Measurements from ENCODE around the gene ACKR3.

The ACKR3 gene

GRCh38 chr2:236580746-236581355 is 11.2 kb downstream of the ACKR3 start:
- DNase-seq (ENCODE audit: low read depth) = no peak
- no peak overlapping the region for H3K4me3 ChIP-seq (ENCODE audit: low read depth, low read length)

- H3K4me3 ChIP-seq (ENCODE audit: low read depth, low read length) = no peak overlapping the region
- DNase-seq (ENCODE audit: low read depth) = no peak
These were observed 11.9 kb downstream of the ACKR3 start for GRCh38 chr2:236581546-236581945.

- H3K4me3 ChIP-seq (ENCODE audit: low read depth, low read length) = no peak overlapping the region
- DNase-seq (ENCODE audit: low read depth) = no peak
These were observed 13.3 kb downstream of the ACKR3 start for GRCh38 chr2:236582968-236583367.

DNA sequence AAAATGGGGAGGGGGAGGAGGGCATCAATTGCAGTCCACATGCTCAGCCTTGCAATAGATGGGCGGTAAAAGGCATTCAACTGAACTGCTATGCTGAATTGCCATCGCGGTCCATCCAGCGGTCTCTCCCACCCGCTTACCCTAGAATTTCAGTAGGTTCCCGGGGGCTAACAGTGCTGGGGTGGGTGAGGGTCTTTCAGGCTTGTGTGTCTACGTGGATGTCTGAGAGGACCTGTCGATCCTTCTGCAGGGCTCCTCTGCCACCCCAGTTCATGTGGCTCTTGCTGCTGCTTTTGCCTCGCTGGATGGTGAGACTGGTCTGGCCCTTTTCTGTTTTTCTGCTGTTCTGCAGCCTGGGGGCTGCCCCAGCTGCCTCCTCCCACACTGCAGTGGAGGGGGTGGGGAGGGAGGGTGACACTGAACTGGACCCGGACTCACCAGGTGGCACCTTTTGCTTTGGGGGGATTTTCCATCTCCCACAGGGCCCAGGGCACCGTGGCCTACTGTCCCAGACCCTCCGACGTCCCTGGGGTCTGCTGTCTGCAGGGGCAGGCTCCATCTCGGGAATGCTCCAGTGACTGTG is 14.1 kb downstream of the ACKR3 start:
- no peak overlapping the region for H3K4me3 ChIP-seq (ENCODE audit: low read depth, low read length)
- DNase-seq (ENCODE audit: low read depth) = no peak

GRCh38 chr2:236584521-236585384 is 15.1 kb downstream of the ACKR3 start:
- no peak overlapping the region for H3K4me3 ChIP-seq (ENCODE audit: low read depth, low read length)
- no peak for DNase-seq (ENCODE audit: low read depth)

- DNase-seq (ENCODE audit: low read depth) = no peak
- no peak overlapping the region for H3K4me3 ChIP-seq (ENCODE audit: low read depth, low read length)
These were observed 16.3 kb downstream of the ACKR3 start for GRCh38 chr2:236585966-236586365.

DNA sequence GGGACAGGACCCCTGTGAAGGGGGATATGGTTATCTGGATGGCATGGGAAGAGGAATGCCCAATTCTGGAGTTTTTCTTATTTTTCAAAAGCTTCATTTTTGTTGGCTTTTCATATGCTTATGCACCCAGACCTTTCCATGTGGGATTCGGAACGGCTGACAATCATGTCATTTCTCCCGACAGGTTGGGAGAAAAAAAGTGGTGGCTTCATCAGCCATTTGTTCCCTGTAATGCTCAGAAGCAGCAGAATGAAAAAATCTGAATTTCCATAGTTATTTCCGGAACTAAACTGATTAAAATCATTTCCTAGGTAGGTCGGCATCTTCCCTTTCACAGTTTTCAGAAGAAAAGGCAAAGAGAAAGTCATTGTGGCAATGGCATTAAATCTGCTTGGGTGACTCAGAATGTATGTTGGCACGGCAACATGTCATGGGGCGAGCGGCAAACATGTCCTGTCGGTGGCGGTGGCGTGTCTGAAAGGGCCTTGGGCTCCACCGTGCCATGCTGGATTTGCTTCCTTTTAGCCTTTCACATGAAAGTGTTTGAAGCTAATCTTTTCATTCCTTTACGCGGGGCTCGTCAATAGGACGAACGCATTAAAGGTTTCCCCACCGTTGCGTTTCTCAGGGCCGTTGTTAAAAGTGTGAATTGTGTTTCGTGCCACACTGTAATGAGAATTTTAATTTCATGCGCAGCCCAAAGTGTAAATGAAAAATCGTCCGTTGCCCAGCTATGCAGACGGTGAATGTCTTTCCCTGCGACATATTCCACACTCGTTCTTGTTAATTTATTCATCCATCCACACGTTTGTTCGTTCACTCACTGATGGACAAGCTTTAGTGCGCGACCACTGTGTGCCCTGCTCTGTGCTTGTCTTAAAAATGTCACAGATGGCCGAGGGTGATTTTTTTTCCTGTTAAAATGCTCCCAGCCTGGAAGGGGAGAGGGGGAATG is 18.5 kb downstream of the ACKR3 start:
- H3K4me3 ChIP-seq (ENCODE audit: low read depth, low read length) = no peak overlapping the region
- DNase-seq (ENCODE audit: low read depth) = no peak

DNA sequence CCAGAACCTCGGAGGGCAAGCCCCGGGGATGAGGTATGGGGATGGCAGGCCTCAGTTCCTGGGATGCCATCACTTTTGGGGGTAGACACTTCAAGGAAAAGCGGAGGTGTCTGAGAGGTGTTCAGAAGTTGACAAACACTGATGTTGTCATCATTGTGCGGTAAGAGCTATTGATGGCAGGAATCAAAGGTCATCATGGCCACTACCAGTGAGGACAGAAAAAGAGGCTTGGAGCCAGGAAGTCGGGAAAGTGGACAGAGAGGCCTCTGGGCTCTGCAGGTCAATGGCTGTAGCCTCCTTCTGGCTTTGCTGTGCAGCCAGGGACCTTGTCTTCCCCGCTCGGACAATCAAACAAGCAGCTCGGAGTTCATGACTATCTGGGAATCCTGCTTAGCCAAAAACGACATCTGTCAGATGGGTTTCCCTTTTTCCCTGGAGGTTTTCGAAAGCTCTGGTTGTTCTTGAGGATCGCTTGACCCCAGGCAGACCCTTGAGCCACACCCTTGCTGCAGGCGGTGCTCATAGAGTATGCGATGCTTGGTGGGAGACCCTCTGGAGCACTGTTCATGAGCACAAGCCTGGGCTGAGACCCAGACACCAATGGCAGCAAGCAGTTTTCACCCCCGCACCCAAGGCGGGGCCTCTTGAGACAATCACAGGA is 19.4 kb downstream of the ACKR3 start:
- H3K4me3 ChIP-seq (ENCODE audit: low read depth, low read length) = no peak overlapping the region
- DNase-seq (ENCODE audit: low read depth) = no peak

DNA sequence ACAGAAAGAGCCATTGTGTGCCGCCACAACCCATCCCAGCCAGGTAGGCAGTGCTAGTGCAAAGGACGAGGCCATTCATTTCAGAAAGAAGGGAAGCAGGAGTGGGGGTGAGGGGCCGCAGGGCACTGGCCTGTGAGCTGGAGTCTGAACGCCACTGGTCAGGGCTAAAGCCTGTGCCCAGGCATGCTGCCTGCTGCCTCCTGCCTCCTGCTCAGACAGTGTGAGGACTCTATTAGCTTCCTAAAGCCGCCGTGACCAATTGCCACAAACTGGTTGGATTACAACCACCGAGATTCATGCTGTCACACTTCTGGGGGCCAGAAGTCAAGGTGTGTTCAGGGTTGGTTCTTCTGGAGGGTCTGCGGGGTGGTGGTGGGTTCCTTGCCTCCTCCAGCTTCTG is 21.2 kb downstream of the ACKR3 start:
- no peak for DNase-seq (ENCODE audit: low read depth)

DNA sequence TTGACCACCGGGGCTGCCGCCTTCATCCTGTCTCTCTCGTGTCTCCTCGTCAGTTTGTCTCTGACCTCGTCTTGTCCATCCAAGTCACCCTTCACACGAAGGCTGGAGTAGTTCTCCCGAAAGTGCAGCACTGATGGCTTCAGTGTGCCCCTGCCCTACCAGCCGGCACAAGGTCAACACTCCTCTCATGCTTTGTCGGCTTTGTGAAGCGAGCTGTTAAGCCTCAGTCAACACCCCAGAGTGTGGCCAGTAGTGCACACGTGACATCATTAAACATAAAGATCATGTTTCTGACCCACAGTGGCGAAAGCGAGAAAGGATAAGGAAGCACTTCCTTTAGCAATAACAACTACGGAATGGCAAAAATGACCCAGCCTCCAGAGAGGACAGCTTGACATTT is 23.2 kb downstream of the ACKR3 start:
- DNase-seq (ENCODE audit: low read depth) = no peak
- no peak overlapping the region for H3K4me3 ChIP-seq (ENCODE audit: low read depth, low read length)

More for the DNA sequence above, 21.2 kb downstream of the ACKR3 start:
- H3K4me3 ChIP-seq (ENCODE audit: low read depth, low read length) = no peak overlapping the region

DNA sequence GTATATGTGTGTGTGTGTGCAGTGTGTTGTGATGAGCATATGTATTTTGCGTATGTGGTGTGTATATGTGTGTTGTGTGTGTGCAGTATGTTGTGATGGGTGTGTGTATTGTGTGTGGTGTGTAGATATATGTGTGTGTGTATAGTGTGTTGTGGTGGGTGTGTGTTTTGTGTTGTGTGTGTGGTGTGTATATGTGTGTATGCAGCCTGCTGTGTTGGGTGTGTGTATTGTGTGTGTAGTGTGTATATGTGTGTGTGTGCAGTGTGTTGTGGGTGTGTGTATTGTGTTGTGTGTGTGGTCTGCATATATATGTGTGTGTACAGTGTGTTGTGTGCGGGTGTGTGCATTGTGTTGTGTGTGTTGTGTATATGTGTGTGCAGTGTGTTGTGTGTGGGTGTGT is 23.9 kb downstream of the ACKR3 start:
- H3K4me3 ChIP-seq (ENCODE audit: low read depth, low read length) = no peak overlapping the region
- no peak for DNase-seq (ENCODE audit: low read depth)

DNA sequence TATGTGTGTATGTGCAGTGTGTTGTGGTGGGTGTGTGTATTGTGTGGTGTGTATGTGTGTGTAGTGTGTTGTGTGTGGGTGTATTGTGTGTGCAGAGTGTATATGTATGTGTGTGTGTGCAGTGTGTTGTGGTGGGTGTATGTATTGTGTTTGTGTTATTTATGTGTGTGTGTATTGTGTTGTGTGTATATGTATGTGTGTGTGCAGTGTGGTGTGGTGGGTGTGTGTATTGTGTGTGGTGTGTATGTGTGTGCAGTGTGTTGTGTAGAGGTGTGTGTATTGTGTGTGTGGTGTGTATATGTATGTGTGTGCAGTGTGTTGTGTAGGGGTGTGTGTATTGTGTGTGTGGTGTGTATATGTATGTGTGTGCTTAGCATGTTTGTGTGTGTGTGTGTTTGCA is 24.3 kb downstream of the ACKR3 start:
- no peak overlapping the region for H3K4me3 ChIP-seq (ENCODE audit: low read depth, low read length)
- DNase-seq (ENCODE audit: low read depth) = no peak

DNA sequence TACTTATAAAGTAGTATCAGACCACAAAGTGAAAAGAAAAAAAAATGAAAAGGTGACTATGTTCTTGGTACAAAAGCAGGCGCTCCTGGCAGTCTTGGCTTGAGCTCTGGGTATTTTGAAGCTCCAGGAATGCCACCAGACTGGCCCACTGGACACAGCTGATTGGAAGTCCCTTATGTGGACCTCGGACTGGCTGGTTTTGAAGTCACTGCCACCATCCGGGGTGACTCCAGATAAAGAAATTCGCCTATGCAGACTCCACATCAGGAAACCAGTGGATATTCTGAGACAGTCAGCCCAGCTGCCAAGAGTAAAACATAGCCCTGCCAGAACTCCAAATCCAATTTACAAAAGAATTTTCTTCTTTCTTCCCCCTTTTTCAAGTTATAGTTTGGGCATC is 28.0 kb downstream of the ACKR3 start:
- DNase-seq (ENCODE audit: low read depth) = no peak
- H3K4me3 ChIP-seq (ENCODE audit: low read depth, low read length) = no peak overlapping the region

DNA sequence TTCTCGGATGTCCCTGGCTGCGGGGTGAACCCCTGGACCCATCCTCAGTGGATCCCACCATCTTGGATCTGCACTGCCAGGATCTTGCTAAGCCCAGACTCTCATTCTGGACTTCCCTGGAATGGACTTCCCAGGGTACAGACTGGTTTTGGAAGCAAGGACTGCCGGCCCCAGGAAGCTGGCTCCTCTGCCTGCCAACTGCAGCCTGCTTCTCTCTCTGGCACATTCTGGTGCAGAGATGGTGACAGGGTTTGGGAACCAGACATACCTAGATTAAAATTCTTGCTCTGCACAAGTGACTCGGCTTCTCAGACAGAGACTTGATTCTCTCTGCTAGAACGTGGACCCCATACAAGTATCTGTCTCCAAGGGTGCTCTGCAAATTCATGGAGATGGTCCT is 29.4 kb downstream of the ACKR3 start:
- DNase-seq (ENCODE audit: low read depth) = no peak
- no peak overlapping the region for H3K4me3 ChIP-seq (ENCODE audit: low read depth, low read length)

DNA sequence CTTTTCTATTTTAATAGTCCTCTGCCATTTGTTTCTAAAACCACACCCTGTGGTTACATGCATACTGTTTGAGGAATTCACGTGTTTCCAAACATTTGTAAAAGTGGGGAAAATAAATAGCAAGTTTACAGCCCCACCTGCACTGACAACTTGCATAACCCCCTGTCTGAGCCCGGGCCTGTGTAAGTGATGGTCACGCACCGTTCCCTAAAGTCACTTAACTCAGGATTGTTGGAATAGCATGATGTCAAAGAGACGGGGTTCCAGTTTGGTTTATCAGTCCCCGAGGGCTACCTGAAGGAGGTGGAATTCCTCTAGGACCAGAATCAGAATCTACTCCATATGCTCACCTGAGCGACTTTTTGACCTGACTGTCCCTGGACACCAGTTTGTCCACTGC is 30.5 kb downstream of the ACKR3 start:
- DNase-seq (ENCODE audit: low read depth) = no peak
- H3K4me3 ChIP-seq (ENCODE audit: low read depth, low read length) = no peak overlapping the region

DNA sequence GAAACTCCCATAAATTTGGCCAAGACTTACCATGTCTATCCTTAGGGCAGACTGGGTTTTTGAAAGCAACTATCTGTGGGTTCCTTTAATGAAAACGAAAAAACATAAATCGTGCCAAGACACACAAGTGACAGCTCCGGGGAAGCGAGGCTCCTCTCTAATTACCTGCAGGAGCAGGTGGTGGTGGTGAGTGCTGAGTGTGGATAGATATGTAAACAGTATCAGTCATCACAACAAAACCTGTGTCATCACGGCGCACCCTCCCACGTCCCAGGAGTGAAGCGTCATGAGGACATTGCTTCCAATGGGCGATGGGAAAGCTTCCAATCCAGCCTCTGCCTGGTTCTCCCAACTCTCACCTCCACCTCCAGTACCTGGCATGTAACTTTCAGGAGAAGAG is 31.3 kb downstream of the ACKR3 start:
- no peak overlapping the region for H3K4me3 ChIP-seq (ENCODE audit: low read depth, low read length)
- DNase-seq (ENCODE audit: low read depth) = no peak

DNA sequence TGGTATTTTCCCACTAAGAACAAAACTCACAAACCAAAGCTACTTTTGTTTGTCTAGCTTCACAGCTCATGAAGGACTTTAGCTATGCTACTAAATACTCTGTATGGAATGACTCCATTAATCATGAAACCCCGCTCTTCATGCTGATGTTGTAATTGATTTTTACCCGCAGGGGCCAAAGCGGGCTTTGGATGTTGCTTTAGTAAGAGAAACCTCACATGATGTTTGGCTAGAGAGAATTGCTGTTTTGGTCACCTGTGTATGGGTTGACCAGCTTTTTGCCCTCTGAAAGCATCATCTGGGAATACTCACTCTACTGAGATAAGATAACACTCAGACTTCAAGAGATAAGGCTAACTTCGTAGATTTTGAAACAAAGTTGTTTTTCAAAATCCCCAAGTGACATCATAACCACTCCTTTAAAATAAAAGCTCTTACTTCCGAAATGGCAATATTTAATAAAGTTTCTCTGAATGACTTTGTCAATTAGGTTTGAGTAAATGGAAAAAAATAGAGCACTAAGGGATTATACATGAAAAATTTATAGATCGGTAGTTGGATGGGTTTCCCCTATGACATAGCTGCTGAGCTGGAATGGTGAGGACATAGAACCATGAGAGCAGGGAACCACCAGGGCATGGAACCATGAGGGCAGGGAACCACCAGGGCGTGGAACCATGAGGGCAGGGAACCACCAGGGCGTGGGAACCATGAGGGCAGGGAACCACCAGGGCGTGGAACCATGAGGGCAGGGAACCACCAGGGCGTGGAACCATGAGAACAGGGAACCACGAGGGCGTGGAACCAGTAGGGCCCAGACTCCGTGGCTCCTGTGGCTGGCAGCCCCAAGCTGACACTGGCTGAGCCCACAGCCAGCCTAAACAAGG is 31.9 kb downstream of the ACKR3 start:
- DNase-seq (ENCODE audit: low read depth) = no peak
- no peak overlapping the region for H3K4me3 ChIP-seq (ENCODE audit: low read depth, low read length)

DNA sequence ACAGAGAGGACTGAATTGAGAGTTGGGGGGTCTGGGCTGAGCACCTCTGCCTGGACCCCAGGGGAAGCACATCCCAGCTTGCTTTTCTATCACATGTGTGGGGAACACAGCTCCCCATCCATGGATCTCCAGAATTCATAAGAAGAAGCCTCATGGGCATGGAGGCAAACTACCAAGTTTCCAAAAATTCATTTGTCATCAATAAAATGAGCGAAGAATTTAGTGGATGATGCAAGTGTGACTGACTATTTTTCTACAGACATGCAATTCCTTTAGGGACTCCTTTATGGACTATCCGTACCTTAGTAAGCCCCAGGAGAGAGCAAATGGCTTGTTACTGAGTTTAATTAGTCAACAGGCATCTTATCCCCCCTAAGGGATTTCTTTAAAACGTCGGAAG is 33.1 kb downstream of the ACKR3 start:
- no peak for DNase-seq (ENCODE audit: low read depth)

More for the DNA sequence above, 33.1 kb downstream of the ACKR3 start:
- H3K4me3 ChIP-seq (ENCODE audit: low read depth, low read length) = no peak overlapping the region
